Sigmoid colon (tissue), 7 donors: ENCODE results near the gene TMCC3. TPM values are rescaled to one million over a fixed set of nuclear protein-coding genes. Genes with fewer than 3 reads are reported as not detected.

Source experiments
- DNase-seq: peaks from one replicate; pipeline ENCODE4 v3.0.0-alpha.2; 2019
- H3K27ac ChIP-seq, 4 donors: fragments of 200-600 bp; sonication (generic); one replicate each; pipeline ENCODE4 v1.5.1; 2016 to 2019; ENCODE audit warnings: mild to moderate bottlenecking in 1 of 4
- H3K27me3 ChIP-seq, 3 donors: fragments of 200-600 bp; sonication (generic); one replicate each; pipeline ENCODE4 v1.5.1; 2019; ENCODE audit warnings: mild to moderate bottlenecking in 1 of 3
- H3K36me3 ChIP-seq, 4 donors: fragments of 200-600 bp; sonication (generic); one replicate each; pipeline ENCODE4 v1.5.1; 2016 to 2019
- H3K4me1 ChIP-seq, 4 donors: fragments of 200-600 bp; sonication (generic); one replicate each; pipeline ENCODE4 v1.5.1; 2017 to 2019
- H3K4me3 ChIP-seq, 4 donors: fragments of 200-600 bp; sonication (generic); one replicate each; pipeline ENCODE4 v1.5.1; 2017 to 2019; ENCODE audit warnings: mild to moderate bottlenecking in 2 of 4, moderate library complexity in 1 of 4
- H3K9me3 ChIP-seq, 4 donors: fragments of 200-600 bp in 3 of 4; sonication (generic) in 3 of 4; one replicate each; pipeline versions ENCODE4 v1.5.1 to v1.6.1; 2013 to 2019
- CTCF ChIP-seq, 4 experiments: fragments of 450-650 bp in 3 of 4; fragments of 200-600 bp in 1 of 4; IDR thresholded peaks; one replicate each; pipeline ENCODE4 v1.5.1; 2016 to 2019; ENCODE audit warnings: antibody characterized with exemption in 4 of 4, mild to moderate bottlenecking in 3 of 4, moderate library complexity in 2 of 4
- EP300 ChIP-seq, 4 donors: sonication (generic); formaldehyde crosslinking; IDR thresholded peaks; one replicate each; pipeline ENCODE4 v1.6.1; 2017; ENCODE audit warnings: antibody characterized with exemption in 4 of 4
- POLR2A ChIP-seq, 2 donors: fragments of 450-650 bp; IDR thresholded peaks; one replicate each; pipeline ENCODE4 v1.6.1; 2016; ENCODE audit warnings: antibody characterized with exemption in 2 of 2, mild to moderate bottlenecking in 2 of 2, moderate library complexity in 2 of 2
- POLR2AphosphoS5 ChIP-seq, 4 donors: sonication (generic); formaldehyde crosslinking; IDR thresholded peaks; one replicate each; pipeline ENCODE4 v1.6.1; 2017; ENCODE audit warnings: antibody characterized with exemption in 4 of 4
- WGBS, 2 donors: extraction: QIAGEN DNeasy Blood & Tissue Kit; methylation state at CpG; one replicate each; pipeline ENCODE4 v1.1.7; 2013; 5-methylcytosine and 5-hydroxymethylcytosine counted together
- intact Hi-C: fragments of 100-400 bp; cut with DNase I; formaldehyde crosslinking; loops from one replicate; pipeline ENCODE4 v1.15.1; 2023
- polyA plus RNA-seq, 3 donors: library from polyadenylated mRNA; stranded (reverse); fragments of 200-250 nt; gene quantifications; one replicate each; pipeline ENCODE4 v1.2.3, GENCODE V29; 2013
- small RNA-seq, 3 donors: library from RNA; depleted of rRNA; stranded (forward); fragments of <200 nt; gene quantifications; one replicate each; pipeline ENCODE3, GENCODE V24; 2016
- total RNA-seq, 4 donors: library from RNA; depleted of rRNA; stranded (reverse); fragments of >200 nt; gene quantifications; one replicate each; pipeline ENCODE4 v1.1.0, GENCODE V29; 2016
- donor health status: healthy with polysubstance abuse.
- donor health status: Bipolar disorder and iron deficiency.
- donor health status: healthy.

The TMCC3 gene
- total and polyA plus RNA-seq, 7 donors = 4.9 to 44.9 (median 8.3) TPM

GRCh38 chr12:94532490-94533422 is 117.6 kb downstream of the TMCC3 start:
- H3K4me1 ChIP-seq = peaks cover 0 to 6% (median 6%) of the 10 kb centered on the region in 4 donors
- H3K27me3 ChIP-seq = no peaks in the 10 kb centered on the region
- intact Hi-C loops = loop anchor here (2.0 to 5.0 kb wide), 2 partner anchors 100 to 398 kb away; no protein-coding TSS in a partner anchor
- peak; percentile 57 to 78 (median 76) for TF ChIP-seq CTCF (IDR thresholded peaks at IDR 0.05)
- no peak for TF ChIP-seq POLR2A (IDR thresholded peaks at IDR 0.05)
- no peak for TF ChIP-seq POLR2AphosphoS5 (IDR thresholded peaks at IDR 0.05)
- H3K9me3 ChIP-seq = no peaks in the 10 kb centered on the region
- no peak overlapping the region for H3K27ac ChIP-seq
- WGBS, 2 donors = 32 to 34% methylated on average over 16 of the region's 16 CpGs
- H3K36me3 ChIP-seq = no peaks in the 10 kb centered on the region
- DNase-seq = peak; percentile 80
- no peak overlapping the region for H3K4me3 ChIP-seq

- H3K9me3 ChIP-seq = no peaks in the 10 kb centered on the region
- H3K36me3 ChIP-seq = no peaks in the 10 kb centered on the region
- H3K27ac ChIP-seq = no peak overlapping the region
- no peak for DNase-seq
- H3K4me1 ChIP-seq = peaks cover 0 to 6% (median 6%) of the 10 kb centered on the region in 4 donors
- WGBS, 2 donors = 93% methylated on average over 6 of the region's 6 CpGs
- no peak overlapping the region for H3K4me3 ChIP-seq
- intact Hi-C loops = loop anchor here (5.0 kb wide), 1 partner anchor 99 kb away; no protein-coding TSS in a partner anchor
- H3K27me3 ChIP-seq = no peaks in the 10 kb centered on the region
- TF ChIP-seq POLR2A (IDR thresholded peaks at IDR 0.05) = no peak
- TF ChIP-seq CTCF (IDR thresholded peaks at IDR 0.05) = no peak
- no peak for TF ChIP-seq POLR2AphosphoS5 (IDR thresholded peaks at IDR 0.05)
- TF ChIP-seq EP300 (IDR thresholded peaks at IDR 0.05) = no peak
These were observed 119.1 kb downstream of the TMCC3 start for GRCh38 chr12:94531196-94531720.

GRCh38 chr12:94525951-94526350 is 124.4 kb downstream of the TMCC3 start:
- DNase-seq = no peak
- Histone ChIP-seq H3K4me3 (no peak overlapping the region), H3K27me3 (no peaks in the 10 kb centered on the region), H3K27ac (no peak overlapping the region), H3K9me3 (no peaks in the 10 kb centered on the region), H3K36me3 (no peaks in the 10 kb centered on the region), H3K4me1 (no peaks in the 10 kb centered on the region)
- TF ChIP-seq POLR2AphosphoS5 (IDR thresholded peaks at IDR 0.05) = no peak
- TF ChIP-seq EP300 (IDR thresholded peaks at IDR 0.05) = no peak
- no peak for TF ChIP-seq POLR2A (IDR thresholded peaks at IDR 0.05)
- TF ChIP-seq CTCF (IDR thresholded peaks at IDR 0.05) = no peak
- intact Hi-C loops = no loop called here
- WGBS, 2 donors = 56 to 76% methylated on average over 2 of the region's 2 CpGs

Small RNAs within 50 kb of the gene (small RNA-seq; reads per million reads assigned to genes)
- gene LSM3P2 (0 reads per million in 3 donors), gene MIR5700 (0 reads per million in 3 donors)

Other genes with a start within 250 kb of the TMCC3 start
- gene CEP83, start 190.7 kb downstream of the TMCC3 start, total RNA-seq = 10 to 100 TPM in 2 of 4 donors, 1 to 10 TPM in 2; 7.9 to 23.5 (median 10.4) TPM
- 1 to 10 TPM; 4.4 to 6.7 (median 5.4) TPM for gene CEP83, start 190.7 kb downstream of the TMCC3 start, polyA plus RNA-seq